ENCODE data around the gene CRB2.

- no peak for TF ChIP-seq CTCF (IDR thresholded peaks at IDR 0.05; ENCODE audit: insufficient read depth, low read length)
- TF ChIP-seq REST (IDR thresholded peaks at IDR 0.05; ENCODE audit: insufficient replicate concordance, low read depth): no peak
- no peak for TF ChIP-seq GABPA (IDR thresholded peaks at IDR 0.05; ENCODE audit: low read depth)
- TF ChIP-seq POLR2AphosphoS5 (IDR thresholded peaks at IDR 0.05; ENCODE audit: low read depth): no peak
- no peak for TF ChIP-seq SPI1 (IDR thresholded peaks at IDR 0.05; ENCODE audit: borderline replicate concordance, low read depth)
Measured at GRCh38 chr9:123370108-123370507, 14.1 kb downstream of the CRB2 start.
